Bronchial epithelial cell (primary cell): ENCODE data around the gene ASB18. TPM values are rescaled to one million over a fixed set of nuclear protein-coding genes. Genes with fewer than 3 reads are reported as not detected.
A peak's percentile ranks its signal among the peaks of the same experiment; 100 is the strongest.

Experiments used
- DNase-seq: peaks from one replicate; pipeline ENCODE4 v3.0.0-alpha.2; 2010; ENCODE audit warnings: low read depth
- FAIRE-seq: peaks from 2 replicates; lab custom pipeline; 2011; peaks lifted over from hg19 to GRCh38; lab: Jason Lieb, UNC
- H3K27me3 ChIP-seq: 2 replicates; pipeline ENCODE4 v1.5.1; 2011; ENCODE audit warnings: low read length; ENCODE audit not compliant: control insufficient read depth, insufficient read depth
- H3K36me3 ChIP-seq: 2 replicates; pipeline ENCODE4 v1.5.1; 2011; ENCODE audit warnings: low read length; ENCODE audit not compliant: control insufficient read depth, insufficient read depth
- H3K4me3 ChIP-seq: 2 replicates; pipeline ENCODE4 v1.5.1; 2011; ENCODE audit warnings: mild to moderate bottlenecking, low read depth, low read length, control low read depth
- CTCF ChIP-seq: IDR thresholded peaks from 2 replicates; pipeline ENCODE4 v1.5.1; 2011; ENCODE audit warnings: mild to moderate bottlenecking, moderate library complexity, low read length, control low read depth, inconsistent platforms; ENCODE audit not compliant: insufficient read depth, severe bottlenecking
- total RNA-seq: library from RNA; depleted of rRNA; stranded (reverse); fragments of >200 nt; gene quantifications from 2 replicates; pipeline ENCODE4 v1.2.1, GENCODE V29; 2014

ASB18 gene
- 0.38 TPM in 1 of 2 replicates, not detected in the other for total RNA-seq

DNA sequence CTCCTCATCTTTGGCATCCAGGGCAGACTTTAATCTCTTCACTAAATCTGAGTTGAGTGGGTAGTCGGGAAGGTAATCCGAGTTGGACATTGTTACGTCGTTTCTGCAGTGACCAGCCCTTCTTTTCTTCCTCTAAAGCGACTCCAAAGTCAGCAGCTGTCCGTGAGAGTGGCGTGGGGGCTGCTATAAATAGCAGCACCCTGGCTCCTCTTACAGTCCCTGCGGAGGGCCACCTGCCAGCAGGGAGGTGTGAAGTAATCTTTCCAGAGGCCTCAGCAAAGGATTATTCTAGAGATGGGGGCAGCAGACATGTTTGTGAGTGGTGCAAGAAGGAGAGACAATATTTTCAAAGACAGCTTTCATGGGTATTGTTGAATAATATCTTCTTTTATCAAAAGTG lies at the start of gene ASB18:
ASB18 (minus strand) TSS at position 151 of the 400 bp plus-strand sequence; CDS start at position 90, 61 bp downstream.
- DNase-seq, result no peak

DNA sequence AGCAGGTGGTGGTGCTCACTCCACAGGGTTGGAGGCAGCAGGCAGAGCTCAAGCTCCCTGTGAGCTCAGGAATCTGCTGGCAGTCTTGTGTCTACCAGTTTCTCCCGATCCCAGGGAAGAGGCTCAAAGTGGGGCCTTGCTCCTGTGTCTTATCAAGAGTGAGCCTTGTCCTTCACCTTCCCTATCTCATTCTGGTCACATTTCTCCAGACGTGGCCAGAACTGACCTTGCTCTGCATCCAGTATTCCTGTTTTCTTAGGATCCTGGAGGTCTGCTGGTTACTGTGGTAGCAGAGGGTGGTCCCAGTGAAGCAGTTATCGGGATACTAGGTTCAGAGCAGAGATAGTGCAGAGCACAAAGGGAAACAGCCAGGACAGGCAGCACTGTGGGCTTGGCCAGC lies 47.1 kb upstream of the ASB18 start:
- FAIRE-seq, result no peak
- H3K27me3 ChIP-seq, result no peaks in the 10 kb centered on the region

More for the DNA sequence above, at the start of gene ASB18:
- H3K4me3 ChIP-seq, result no peak within 1 kb of the TSS
- no peaks in the 10 kb centered on the region for H3K36me3 ChIP-seq
- H3K27me3 ChIP-seq, result no peaks in the 10 kb centered on the region
- no peak for FAIRE-seq
- no peak for TF ChIP-seq CTCF

DNA sequence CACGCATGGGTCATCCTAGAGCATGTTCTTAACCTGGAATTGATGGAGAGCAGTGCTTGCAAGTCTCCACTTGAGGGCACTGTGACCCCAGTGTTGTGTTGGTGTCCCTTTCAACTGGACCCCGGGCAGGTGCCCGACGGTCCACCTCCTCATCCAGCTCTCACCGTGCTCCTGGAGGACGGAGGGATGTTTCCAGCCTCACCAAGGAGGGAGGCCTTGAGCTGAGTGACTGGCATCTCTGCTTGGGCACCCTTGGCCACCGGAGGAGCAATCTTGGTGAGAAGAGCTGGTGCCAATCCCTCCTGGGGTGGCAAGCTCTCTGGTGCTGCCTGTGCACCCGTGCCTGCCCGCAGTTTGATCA lies 45.4 kb upstream of the ASB18 start:
- no peak overlapping the region for H3K4me3 ChIP-seq
- no peaks in the 10 kb centered on the region for H3K27me3 ChIP-seq
- peak; percentile 34 for DNase-seq
- TF ChIP-seq CTCF, result peak; percentile 73
- FAIRE-seq, result no peak
- H3K36me3 ChIP-seq, result no peaks in the 10 kb centered on the region

More for the DNA sequence above, 47.1 kb upstream of the ASB18 start:
- Histone ChIP-seq H3K4me3 (no peak overlapping the region), H3K36me3 (no peaks in the 10 kb centered on the region)
- DNase-seq, result no peak
- no peak for TF ChIP-seq CTCF

GRCh38 chr2:236308855-236309668 lies 44.9 kb upstream of the ASB18 start:
- no peak for DNase-seq
- Histone ChIP-seq H3K36me3 (no peaks in the 10 kb centered on the region), H3K4me3 (no peak overlapping the region), H3K27me3 (no peaks in the 10 kb centered on the region)
- no peak for TF ChIP-seq CTCF
- FAIRE-seq, result peak; percentile 76

DNA sequence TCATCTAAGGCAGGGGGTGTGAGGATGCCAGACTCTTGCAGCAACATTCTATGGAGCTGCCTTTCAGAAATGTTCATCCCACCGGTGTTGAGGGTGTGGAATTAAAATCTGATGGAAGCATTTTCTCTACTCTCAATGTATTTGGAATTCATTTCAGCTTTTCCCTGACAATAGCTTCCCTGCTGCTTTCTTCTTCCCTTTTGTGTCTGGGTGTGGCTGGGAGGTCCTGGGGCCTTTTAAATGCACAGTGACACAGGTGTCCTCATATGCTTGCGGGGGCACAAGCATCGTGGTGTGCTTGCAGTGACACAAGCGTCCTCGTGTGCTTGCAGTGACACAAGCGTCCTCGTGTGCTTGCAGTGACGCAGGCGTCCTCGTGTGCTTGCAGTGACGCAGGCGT lies 43.4 kb upstream of the ASB18 start:
- DNase-seq (no peak), FAIRE-seq (no peak)
- Histone ChIP-seq H3K27me3 (no peaks in the 10 kb centered on the region), H3K4me3 (no peak overlapping the region), H3K36me3 (no peaks in the 10 kb centered on the region)
- no peak for TF ChIP-seq CTCF
